Stimulated activated CD4-positive, alpha-beta T cell treated with anti-CD3 and anti-CD28 coated beads, Interleukin-1b, Interleukin-23, amount 100 ng/mL, for 1 hour (primary cell): ENCODE measurements around the gene MYL6.
"Not testable (repeated sequence)": the region's sequence is repeated elsewhere in the genome, so short reads cannot be mapped to it uniquely, and the experiment has no call there.

Experiments used
- DNase-seq, 2 donors: peaks; one replicate each; pipeline ENCODE4 v3.0.0-alpha.2; 2020; ENCODE audit warnings: low read depth in 2 of 2

The MYL6 gene

DNA sequence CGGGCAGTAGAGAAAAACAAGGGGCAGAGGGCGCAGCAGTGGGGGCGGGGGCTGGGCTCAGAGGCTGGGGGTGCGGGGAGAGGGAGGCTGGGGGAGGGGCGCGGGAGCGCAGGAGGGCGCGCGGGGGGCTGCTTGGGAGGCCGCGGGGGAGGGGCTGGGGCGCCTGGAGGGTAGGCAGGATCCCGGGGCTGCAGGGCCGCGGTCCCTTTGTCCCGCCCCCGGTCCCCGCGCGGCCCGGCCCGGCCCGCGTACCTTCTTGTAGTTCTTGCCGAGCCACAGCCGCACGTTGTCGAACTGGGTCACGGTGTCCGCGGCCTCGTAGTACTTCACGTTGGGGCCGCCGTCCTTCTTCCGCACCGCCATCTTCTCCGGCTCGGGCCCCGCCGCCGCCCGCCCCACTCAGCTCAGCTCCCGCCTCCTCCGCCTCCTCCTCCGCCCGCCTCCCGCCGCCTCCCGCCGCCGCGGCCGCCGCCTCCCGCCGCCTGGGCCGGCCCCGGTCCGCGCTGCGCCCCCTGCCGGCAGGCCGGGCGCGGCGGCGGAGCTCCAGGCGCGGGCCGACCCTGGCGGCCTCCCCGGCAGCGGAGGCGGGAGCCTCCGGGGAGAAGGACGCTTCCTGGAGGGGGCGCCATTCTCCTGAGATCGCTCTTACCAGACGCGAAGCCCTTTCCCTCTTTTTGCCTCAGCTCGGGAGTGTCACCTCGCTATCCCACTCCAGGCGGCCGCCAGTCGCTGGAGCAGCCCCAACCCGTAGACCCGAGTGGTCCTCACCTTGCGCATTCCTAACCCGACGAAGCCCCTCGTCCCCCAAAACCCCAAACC is 31.1 kb downstream of the MYL6 start, which contains the start of gene SMARCC2:
Gene SMARCC2, minus strand, starts transcription at position 385 of the 819 bp plus-strand sequence. Its CDS starts 22 bp downstream, at position 363.
- peak; percentile 61 to 65 for DNase-seq

DNA sequence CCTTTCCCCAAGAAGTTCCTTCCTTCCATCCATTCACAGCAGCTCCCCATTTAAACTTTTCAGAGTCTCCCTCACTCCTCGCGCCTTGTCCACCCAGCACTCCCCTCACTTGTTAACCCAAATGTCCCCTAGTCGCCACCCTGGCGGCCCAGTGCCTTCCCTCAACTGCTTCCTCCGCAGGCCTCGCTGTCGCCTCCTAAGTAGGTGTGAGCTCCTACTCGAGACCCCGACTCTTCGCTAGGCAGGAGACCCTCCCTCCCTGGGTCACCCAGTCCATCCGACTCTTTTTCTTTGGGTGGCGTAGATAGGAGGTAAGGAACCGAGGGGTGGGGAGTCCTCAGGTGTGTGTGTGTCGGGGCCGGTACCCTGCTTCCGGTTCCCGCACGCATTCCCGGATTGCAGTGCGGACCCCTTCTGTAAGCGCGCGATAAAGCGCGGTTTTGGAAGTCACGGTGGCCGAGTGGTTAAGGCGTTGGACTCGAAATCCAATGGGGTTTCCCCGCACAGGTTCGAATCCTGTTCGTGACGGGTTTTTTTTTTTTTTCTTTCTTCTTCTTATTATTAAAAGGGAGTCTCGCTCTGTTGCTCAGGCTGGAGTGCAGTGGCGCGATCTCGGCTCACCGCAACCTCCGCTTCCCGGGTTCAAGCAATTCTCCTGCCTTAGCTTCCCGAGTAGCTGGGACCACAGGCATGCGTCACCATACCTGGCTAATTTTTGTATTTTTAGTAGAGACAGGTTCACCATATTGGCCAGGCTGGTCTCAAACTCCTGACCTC is 31.9 kb downstream of the MYL6 start:
- peak; percentile 27 to 84 for DNase-seq

DNA sequence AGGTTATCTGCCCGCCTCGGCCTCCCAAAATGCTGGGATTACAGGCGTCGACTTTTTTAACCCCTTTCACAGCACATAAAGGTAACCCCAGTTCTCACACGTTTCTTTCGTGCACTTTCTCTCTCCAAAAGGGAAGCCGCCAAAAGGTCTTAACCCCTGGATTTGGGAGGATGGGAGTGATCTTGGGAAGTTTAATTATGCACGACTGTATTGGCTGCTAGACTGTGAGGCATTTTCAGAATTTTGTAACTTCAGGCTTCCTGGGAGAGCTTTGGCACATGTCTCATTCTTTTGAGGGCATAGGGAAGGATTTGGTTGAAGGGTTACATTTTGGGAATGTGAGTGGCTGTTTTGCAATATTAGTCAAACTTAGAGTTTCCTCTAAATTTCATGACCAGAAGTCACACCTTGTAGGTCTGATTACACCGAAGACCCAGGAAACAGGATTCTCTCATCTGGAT is 32.6 kb downstream of the MYL6 start:
- no peak for DNase-seq

DNA sequence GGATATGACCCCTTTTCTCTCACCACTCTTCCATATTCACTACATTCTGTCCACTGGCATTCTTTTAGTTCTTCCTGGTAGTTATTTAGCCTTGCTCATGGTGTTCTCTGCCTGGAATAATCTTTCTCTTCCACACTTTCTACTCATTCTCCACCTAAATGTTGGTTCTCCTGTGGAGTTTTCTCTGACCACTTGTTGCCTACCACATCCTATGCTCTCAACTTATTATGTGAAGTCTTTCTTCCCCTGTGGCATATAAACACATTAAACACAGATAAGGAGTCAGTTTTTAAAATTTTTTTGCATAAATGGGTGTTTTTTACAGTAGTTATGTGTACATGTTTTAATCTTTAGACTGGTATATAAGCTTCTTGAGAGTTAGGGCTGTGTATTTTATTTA is 34.4 kb downstream of the MYL6 start:
- DNase-seq = no peak

DNA sequence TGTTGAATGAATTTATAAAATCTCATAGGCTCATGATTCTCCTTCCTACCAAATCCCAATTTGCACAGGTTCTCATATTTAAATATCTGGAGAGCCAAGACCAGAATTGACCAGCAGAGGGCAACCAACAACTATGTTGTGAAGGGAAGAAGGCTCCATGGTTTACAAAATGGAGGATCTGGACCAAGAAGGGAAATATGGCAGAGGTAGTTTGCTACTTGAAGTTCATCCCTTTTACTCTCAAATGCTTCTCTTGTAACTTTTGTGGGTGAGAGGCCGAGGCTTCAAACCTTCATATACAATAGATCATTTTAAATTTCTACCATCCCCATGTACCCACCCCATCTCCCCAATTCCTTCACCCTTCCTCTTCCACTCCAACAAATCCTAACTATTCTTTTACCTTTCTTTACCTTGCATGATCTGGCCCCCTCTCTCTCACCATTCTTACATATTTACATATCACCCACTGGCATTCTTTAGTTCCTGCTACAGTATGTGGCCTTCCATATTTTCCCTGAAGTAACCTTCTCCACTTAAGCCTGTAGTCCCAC is 34.9 kb downstream of the MYL6 start:
- DNase-seq = peak; percentile 29 to 48

DNA sequence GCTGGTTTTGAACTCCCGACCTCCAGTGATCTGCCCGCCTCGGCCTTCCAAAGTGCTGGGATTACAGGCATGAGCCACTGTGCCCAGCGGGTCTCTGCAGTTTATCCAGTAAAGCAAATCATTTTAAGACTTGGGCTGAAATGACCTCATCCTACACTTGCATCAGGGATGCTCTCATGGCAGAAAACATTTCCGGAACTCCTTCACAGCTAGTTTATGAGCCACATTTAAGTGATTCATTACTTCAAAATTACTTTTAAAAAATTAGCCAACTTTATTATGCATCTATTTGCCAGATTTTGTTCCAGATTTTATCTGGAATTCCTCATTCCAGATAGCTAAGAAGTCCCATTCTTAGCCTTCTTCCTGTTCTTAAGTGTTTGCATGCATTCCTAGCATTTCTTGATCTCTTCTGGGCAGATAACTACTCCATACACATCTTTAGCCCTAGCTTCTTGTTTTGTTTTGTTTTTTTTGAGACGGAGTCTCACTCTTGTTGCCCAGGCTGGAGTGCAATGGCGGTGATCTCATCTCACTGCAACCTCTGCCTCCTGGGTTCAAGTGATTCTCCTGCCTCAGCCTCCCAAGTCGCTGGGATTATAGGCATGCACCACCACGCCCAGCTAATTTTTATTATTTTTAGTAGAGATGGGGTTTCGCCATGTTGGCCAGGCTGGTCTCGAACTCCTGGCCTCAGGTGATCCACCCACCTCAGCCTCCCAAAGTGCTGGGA is 38.8 kb downstream of the MYL6 start:
- not testable (repeated sequence) for DNase-seq

DNA sequence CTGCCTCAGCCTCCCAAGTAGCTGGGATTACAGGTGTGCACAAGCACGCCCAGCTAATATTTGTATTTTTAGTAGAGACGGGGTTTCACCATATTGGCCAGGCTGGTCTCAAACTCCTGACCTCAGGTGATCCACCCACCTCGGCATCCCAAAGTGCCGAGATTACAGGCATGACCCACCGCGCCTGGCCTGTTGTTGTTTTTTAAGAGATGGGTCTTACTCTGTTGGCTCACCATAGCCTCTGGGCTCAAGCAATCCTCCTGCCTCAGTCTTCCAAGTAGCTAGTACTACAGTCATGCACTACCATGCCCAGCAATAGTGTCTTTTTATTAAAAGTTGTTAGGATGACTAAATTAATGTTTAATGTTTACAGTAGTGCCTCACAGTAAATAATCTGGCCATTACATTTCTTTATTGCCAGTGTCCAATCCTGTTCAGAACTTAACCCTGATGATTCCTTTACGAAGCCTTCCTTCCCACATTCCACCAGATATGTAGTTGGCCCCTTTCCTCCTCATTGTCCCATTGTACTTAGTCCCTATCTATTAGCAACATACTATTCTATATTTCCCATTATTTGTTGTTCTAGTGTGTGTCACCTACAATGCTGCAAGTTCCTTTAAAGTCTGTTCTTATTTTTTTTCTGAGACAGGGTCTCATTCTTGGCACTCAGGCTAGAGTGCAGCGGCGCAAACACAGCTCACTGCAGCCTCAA is 39.9 kb downstream of the MYL6 start:
- no peak for DNase-seq

DNA sequence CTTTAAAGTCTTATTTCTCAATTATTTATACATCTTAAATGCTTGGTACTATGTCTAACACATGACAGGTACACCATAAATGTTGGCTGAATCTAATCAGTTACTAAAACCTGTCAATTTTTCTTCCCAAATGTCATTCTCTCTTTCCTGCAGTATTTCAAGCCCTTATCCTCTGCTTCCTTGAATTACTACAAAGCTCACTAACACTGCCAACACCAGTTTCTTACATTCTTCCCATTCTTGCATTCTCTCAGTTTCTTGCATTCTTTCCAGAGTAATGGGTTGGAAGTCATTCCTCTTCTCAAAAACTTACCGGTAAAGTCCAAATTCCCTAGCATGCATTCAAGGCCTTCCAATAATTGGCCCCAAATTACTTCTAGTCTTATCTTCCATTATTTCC is 40.7 kb downstream of the MYL6 start:
- DNase-seq = no peak

DNA sequence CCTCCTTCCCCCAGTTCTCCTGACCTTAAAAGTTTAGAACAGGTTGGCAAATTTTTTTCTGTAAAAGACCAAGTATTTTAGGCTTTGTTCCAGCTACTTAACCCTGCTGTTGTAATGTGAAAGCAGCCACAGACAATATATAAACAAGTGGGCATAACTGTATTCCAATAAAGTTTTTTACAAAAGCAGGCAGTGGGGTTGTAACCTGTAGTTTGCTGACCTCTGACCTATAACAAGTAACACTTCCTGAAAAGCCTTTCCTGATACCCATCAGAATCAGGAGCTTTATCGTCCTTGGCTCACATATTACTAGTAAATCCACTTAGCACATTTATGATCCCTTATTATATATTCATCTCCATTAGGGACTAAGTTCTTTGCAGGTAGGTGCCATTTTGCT is 44.2 kb downstream of the MYL6 start:
- no peak for DNase-seq

DNA sequence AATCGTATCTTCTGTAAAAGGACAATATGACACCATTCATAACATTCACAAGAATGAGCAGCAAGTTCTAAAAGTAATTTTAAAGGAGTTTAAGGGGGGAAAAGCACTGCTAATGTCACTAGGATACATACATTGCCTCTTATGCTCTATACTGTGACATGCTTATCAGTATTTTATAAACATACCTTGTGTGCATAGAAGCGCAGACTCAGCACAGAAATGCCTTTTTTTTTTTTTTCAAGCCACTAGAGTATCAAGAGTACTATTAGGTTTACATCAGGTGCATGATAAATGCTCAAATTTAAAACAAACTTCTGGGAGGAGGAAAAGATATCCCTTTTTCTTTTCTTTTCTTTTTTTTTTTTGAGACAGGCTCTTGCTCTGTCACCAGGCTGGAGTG is 44.7 kb downstream of the MYL6 start:
- DNase-seq = no peak

DNA sequence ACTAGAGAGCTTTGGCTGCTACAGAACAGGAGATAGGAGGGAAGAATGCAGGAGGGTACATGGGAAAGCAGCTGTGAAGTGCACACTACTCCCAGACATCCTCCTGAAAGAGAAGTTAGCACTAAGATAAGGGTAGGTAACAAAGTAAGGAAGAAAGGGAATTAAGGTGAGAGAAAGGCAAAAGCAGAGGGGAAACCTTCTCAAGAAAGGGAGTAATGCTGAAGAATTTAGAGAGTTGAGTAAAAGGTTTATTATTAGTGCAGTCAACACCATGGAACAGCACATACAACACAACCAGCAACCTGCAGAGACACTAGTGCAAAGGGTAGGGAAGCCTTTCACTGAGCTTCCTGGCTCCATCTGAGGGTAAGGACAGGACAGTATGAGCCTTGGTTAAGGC is 46.1 kb downstream of the MYL6 start:
- DNase-seq = no peak

DNA sequence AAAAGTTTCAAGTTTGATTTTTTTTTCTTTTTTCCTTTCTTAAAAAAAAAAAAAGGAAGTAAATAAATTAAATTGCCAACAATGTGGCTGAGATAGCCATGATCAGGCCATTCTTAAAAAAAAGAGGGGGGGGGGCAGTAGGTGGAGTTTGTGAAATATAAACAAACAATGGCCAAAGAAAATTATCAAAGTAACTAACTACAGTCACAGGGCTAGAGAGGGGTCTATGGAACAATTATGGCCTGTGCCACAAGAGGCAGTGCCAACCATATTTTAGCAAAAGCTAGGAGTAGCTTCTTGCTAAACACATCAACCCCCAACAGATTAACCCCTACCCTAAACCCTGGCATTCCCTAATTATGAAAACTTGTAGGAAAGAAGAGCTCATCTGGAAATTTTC is 47.3 kb downstream of the MYL6 start:
- DNase-seq = no peak

DNA sequence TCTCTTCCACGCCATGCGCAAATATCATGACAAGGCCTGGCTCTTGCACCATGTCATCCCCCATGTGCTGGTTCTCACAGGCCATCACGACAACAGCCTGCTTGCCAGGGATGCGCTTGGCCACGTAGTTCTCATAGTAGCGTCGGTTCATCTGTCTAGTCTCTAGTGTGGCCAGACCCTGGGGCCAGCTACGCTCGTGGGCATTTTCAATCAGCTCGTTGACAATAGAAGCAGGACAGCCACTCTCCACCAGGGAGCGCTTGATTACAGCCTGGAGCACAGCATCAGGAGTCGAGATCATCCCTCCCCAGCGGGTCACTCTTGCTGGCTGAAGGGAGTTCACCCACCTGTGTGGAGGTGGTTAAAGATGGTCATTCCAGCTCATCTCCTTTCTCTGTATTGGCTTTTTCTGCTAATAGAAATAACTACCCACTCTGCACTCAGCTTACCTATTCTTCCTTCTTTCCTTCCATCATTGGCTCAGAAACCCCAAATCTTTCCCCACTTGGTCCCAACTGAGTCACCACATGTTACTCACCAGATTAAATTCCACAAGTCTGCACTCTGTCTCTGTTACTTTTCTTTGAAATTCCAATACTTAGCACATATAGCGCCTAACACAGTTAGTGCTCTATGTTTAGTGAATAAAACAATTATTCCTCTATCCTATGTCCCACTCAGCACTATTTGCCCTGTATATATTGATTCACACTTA is 48.5 kb downstream of the MYL6 start:
- DNase-seq = no peak

DNA sequence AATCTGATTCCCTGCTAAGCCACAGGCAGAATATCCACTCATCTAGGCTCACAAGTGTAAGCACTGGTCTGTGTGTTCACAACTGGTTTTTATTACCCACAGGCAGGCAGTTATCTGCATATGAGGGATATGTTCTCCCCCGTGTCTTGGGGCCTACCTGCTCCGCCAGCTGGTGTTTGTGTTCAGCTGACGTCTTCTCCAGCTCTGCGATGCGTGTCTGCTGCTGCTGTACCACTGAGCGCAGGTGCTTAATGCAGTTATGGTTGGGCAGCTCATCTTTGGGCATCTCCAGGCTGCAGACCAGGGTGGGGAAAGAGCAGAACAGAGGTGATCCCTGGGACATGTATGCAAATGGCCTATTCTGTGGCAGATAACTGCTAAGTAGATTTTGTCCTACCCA is 49.8 kb downstream of the MYL6 start:
- no peak for DNase-seq
